NCI-H446 treated with DMSO at 0.1 percent for 48 hours (cell line): ENCODE measurements around the gene NDUFA11.
A peak's percentile ranks its signal among the peaks of the same experiment; 100 is the strongest.

ENCODE experiments used
- DNase-seq: peaks from one replicate; lab custom pipeline; 2025; lab: John Stamatoyannopoulos, UW

NDUFA11 gene

GRCh38 chr19:5903624-5904351 lies at the start of gene NDUFA11:
Gene NDUFA11, minus strand, starts transcription at chr19:5903790. Its CDS starts 82 bp downstream, at chr19:5903708.
- DNase-seq: peak; percentile 98

- DNase-seq: no peak
Measured at GRCh38 chr19:5953030-5953589, 49.5 kb upstream of the NDUFA11 start.

- no peak for DNase-seq
Measured at GRCh38 chr19:5952193-5953029, 48.8 kb upstream of the NDUFA11 start.

- DNase-seq: no peak
Measured at GRCh38 chr19:5951338-5951861, 47.8 kb upstream of the NDUFA11 start.

GRCh38 chr19:5950741-5951140 lies 47.2 kb upstream of the NDUFA11 start:
- no peak for DNase-seq

GRCh38 chr19:5949792-5950305 lies 46.3 kb upstream of the NDUFA11 start:
- no peak for DNase-seq

- no peak for DNase-seq
Measured at GRCh38 chr19:5948752-5949564, 45.4 kb upstream of the NDUFA11 start.

- no peak for DNase-seq
Measured at GRCh38 chr19:5947435-5947834, 43.8 kb upstream of the NDUFA11 start.

GRCh38 chr19:5943623-5944022 lies 40.0 kb upstream of the NDUFA11 start:
- DNase-seq: no peak

GRCh38 chr19:5943045-5943444 lies 39.5 kb upstream of the NDUFA11 start:
- DNase-seq: no peak

- no peak for DNase-seq
Measured at GRCh38 chr19:5941673-5942072, 38.1 kb upstream of the NDUFA11 start.

- no peak for DNase-seq
Measured at GRCh38 chr19:5940260-5941208, 36.9 kb upstream of the NDUFA11 start.

GRCh38 chr19:5937550-5937949 lies 34.0 kb upstream of the NDUFA11 start:
- no peak for DNase-seq

GRCh38 chr19:5936292-5936592 lies 32.7 kb upstream of the NDUFA11 start:
- DNase-seq: no peak

GRCh38 chr19:5935473-5936291 lies 32.1 kb upstream of the NDUFA11 start:
- no peak for DNase-seq

- DNase-seq: no peak
Measured at GRCh38 chr19:5934774-5935472, 31.3 kb upstream of the NDUFA11 start.

- DNase-seq: no peak
Measured at GRCh38 chr19:5934069-5934401, 30.4 kb upstream of the NDUFA11 start.

- DNase-seq: no peak
Measured at GRCh38 chr19:5933391-5934068, 29.9 kb upstream of the NDUFA11 start.
